Measurements from ENCODE around the gene MACROD2.

Gene MACROD2

GRCh38 chr20:14729390-14729789, 734.1 kb downstream of the MACROD2 start:
- no peaks in the 10 kb centered on the region for H3K36me3 ChIP-seq (replicated peaks)

GRCh38 chr20:14732343-14732742, 737.0 kb downstream of the MACROD2 start:
- Histone ChIP-seq H3K36me3 (replicated peaks) (no peaks in the 10 kb centered on the region), H3K4me3 (no peak overlapping the region), H3K4me1 (no peaks in the 10 kb centered on the region), H3K9me3 (no peaks in the 10 kb centered on the region), H3K27me3 (ENCODE audit: low read depth) (no peaks in the 10 kb centered on the region)
- DNase-seq (ENCODE audit: low spot score in 2 of 2), result no peak
- in situ Hi-C loops (cut with MboI; ENCODE audit: low sequenced_read_pairs), result no loop called here

More at GRCh38 chr20:14729390-14729789, 734.1 kb downstream of the MACROD2 start:
- no peaks in the 10 kb centered on the region for H3K27me3 ChIP-seq (ENCODE audit: low read depth)
- DNase-seq (ENCODE audit: low spot score in 2 of 2), result no peak
- H3K4me3 ChIP-seq, result no peak overlapping the region
- in situ Hi-C loops (cut with MboI; ENCODE audit: low sequenced_read_pairs), result no loop called here
- no peaks in the 10 kb centered on the region for H3K4me1 ChIP-seq
- no peaks in the 10 kb centered on the region for H3K9me3 ChIP-seq

- H3K27me3 ChIP-seq (ENCODE audit: low read depth), result no peaks in the 10 kb centered on the region
- in situ Hi-C loops (cut with MboI; ENCODE audit: low sequenced_read_pairs), result no loop called here
- H3K36me3 ChIP-seq (replicated peaks), result no peaks in the 10 kb centered on the region
- H3K4me3 ChIP-seq, result no peak overlapping the region
- H3K9me3 ChIP-seq, result no peaks in the 10 kb centered on the region
- DNase-seq (ENCODE audit: low spot score in 2 of 2), result no peak
- H3K4me1 ChIP-seq, result no peaks in the 10 kb centered on the region
These were observed 737.7 kb downstream of the MACROD2 start for GRCh38 chr20:14732996-14733395.

- Histone ChIP-seq H3K4me3 (no peak overlapping the region), H3K4me1 (no peaks in the 10 kb centered on the region), H3K27me3 (ENCODE audit: low read depth) (no peaks in the 10 kb centered on the region), H3K9me3 (no peaks in the 10 kb centered on the region), H3K36me3 (replicated peaks) (no peaks in the 10 kb centered on the region)
- no peak for DNase-seq (ENCODE audit: low spot score in 2 of 2)
- in situ Hi-C loops (cut with MboI; ENCODE audit: low sequenced_read_pairs), result no loop called here
These were observed 745.1 kb downstream of the MACROD2 start for GRCh38 chr20:14740380-14740779.

- Histone ChIP-seq H3K9me3 (no peaks in the 10 kb centered on the region), H3K27me3 (ENCODE audit: low read depth) (no peaks in the 10 kb centered on the region), H3K4me1 (no peaks in the 10 kb centered on the region), H3K36me3 (replicated peaks) (no peaks in the 10 kb centered on the region), H3K4me3 (no peak overlapping the region)
- DNase-seq (ENCODE audit: low spot score in 2 of 2), result no peak
- in situ Hi-C loops (cut with MboI; ENCODE audit: low sequenced_read_pairs), result no loop called here
These were observed 746.3 kb downstream of the MACROD2 start for GRCh38 chr20:14741616-14742015.

GRCh38 chr20:14744723-14745122, 749.4 kb downstream of the MACROD2 start:
- in situ Hi-C loops (cut with MboI; ENCODE audit: low sequenced_read_pairs), result no loop called here
- DNase-seq (ENCODE audit: low spot score in 2 of 2), result no peak
- H3K36me3 ChIP-seq (replicated peaks), result no peaks in the 10 kb centered on the region
- H3K4me1 ChIP-seq, result no peaks in the 10 kb centered on the region
- no peaks in the 10 kb centered on the region for H3K27me3 ChIP-seq (ENCODE audit: low read depth)
- no peak overlapping the region for H3K4me3 ChIP-seq
- H3K9me3 ChIP-seq, result no peaks in the 10 kb centered on the region

- Histone ChIP-seq H3K27me3 (ENCODE audit: low read depth) (no peaks in the 10 kb centered on the region), H3K36me3 (replicated peaks) (no peaks in the 10 kb centered on the region), H3K4me1 (no peaks in the 10 kb centered on the region), H3K9me3 (no peaks in the 10 kb centered on the region), H3K4me3 (no peak overlapping the region)
- in situ Hi-C loops (cut with MboI; ENCODE audit: low sequenced_read_pairs), result no loop called here
- no peak for DNase-seq (ENCODE audit: low spot score in 2 of 2)
These were observed 750.5 kb downstream of the MACROD2 start for GRCh38 chr20:14745830-14746229.

GRCh38 chr20:14751191-14751590, 755.9 kb downstream of the MACROD2 start:
- in situ Hi-C loops (cut with MboI; ENCODE audit: low sequenced_read_pairs), result no loop called here
- Histone ChIP-seq H3K4me3 (no peak overlapping the region), H3K36me3 (replicated peaks) (no peaks in the 10 kb centered on the region), H3K27me3 (ENCODE audit: low read depth) (no peaks in the 10 kb centered on the region), H3K9me3 (no peaks in the 10 kb centered on the region), H3K4me1 (no peaks in the 10 kb centered on the region)
- DNase-seq (ENCODE audit: low spot score in 2 of 2), result no peak

- Histone ChIP-seq H3K27me3 (ENCODE audit: low read depth) (no peaks in the 10 kb centered on the region), H3K36me3 (replicated peaks) (no peaks in the 10 kb centered on the region), H3K4me3 (no peak overlapping the region), H3K4me1 (no peaks in the 10 kb centered on the region), H3K9me3 (no peaks in the 10 kb centered on the region)
- DNase-seq (ENCODE audit: low spot score in 2 of 2), result no peak
- in situ Hi-C loops (cut with MboI; ENCODE audit: low sequenced_read_pairs), result no loop called here
These were observed 762.4 kb downstream of the MACROD2 start for GRCh38 chr20:14757728-14758127.

GRCh38 chr20:14758356-14758755, 763.0 kb downstream of the MACROD2 start:
- no peaks in the 10 kb centered on the region for H3K9me3 ChIP-seq
- DNase-seq (ENCODE audit: low spot score in 2 of 2), result no peak
- in situ Hi-C loops (cut with MboI; ENCODE audit: low sequenced_read_pairs), result no loop called here
- H3K4me1 ChIP-seq, result no peaks in the 10 kb centered on the region
- no peaks in the 10 kb centered on the region for H3K36me3 ChIP-seq (replicated peaks)
- no peaks in the 10 kb centered on the region for H3K27me3 ChIP-seq (ENCODE audit: low read depth)
- H3K4me3 ChIP-seq, result no peak overlapping the region

- no peak for DNase-seq (ENCODE audit: low spot score in 2 of 2)
- H3K4me1 ChIP-seq, result no peaks in the 10 kb centered on the region
- no peaks in the 10 kb centered on the region for H3K9me3 ChIP-seq
- H3K36me3 ChIP-seq (replicated peaks), result no peaks in the 10 kb centered on the region
- no peaks in the 10 kb centered on the region for H3K27me3 ChIP-seq (ENCODE audit: low read depth)
- no peak overlapping the region for H3K4me3 ChIP-seq
- in situ Hi-C loops (cut with MboI; ENCODE audit: low sequenced_read_pairs), result no loop called here
These were observed 764.7 kb downstream of the MACROD2 start for GRCh38 chr20:14759979-14760378.

- DNase-seq (ENCODE audit: low spot score in 2 of 2), result no peak
These were observed 766.6 kb downstream of the MACROD2 start for GRCh38 chr20:14761903-14762302.

GRCh38 chr20:14764511-14765369, 769.4 kb downstream of the MACROD2 start:
- DNase-seq (ENCODE audit: low spot score in 2 of 2), result no peak
- in situ Hi-C loops (cut with MboI; ENCODE audit: low sequenced_read_pairs), result no loop called here
- Histone ChIP-seq H3K4me3 (no peak overlapping the region), H3K27me3 (ENCODE audit: low read depth) (no peaks in the 10 kb centered on the region), H3K36me3 (replicated peaks) (no peaks in the 10 kb centered on the region), H3K4me1 (no peaks in the 10 kb centered on the region), H3K9me3 (no peaks in the 10 kb centered on the region)

More at GRCh38 chr20:14761903-14762302, 766.6 kb downstream of the MACROD2 start:
- no peaks in the 10 kb centered on the region for H3K27me3 ChIP-seq (ENCODE audit: low read depth)
- no peaks in the 10 kb centered on the region for H3K9me3 ChIP-seq
- no peaks in the 10 kb centered on the region for H3K4me1 ChIP-seq
- H3K4me3 ChIP-seq, result no peak overlapping the region
- in situ Hi-C loops (cut with MboI; ENCODE audit: low sequenced_read_pairs), result no loop called here
- no peaks in the 10 kb centered on the region for H3K36me3 ChIP-seq (replicated peaks)

- DNase-seq (ENCODE audit: low spot score in 2 of 2), result no peak
- H3K4me3 ChIP-seq, result no peak overlapping the region
- in situ Hi-C loops (cut with MboI; ENCODE audit: low sequenced_read_pairs), result no loop called here
- H3K9me3 ChIP-seq, result no peaks in the 10 kb centered on the region
- H3K36me3 ChIP-seq (replicated peaks), result no peaks in the 10 kb centered on the region
- H3K27me3 ChIP-seq (ENCODE audit: low read depth), result no peaks in the 10 kb centered on the region
- no peaks in the 10 kb centered on the region for H3K4me1 ChIP-seq
These were observed 770.0 kb downstream of the MACROD2 start for GRCh38 chr20:14765370-14765701.

GRCh38 chr20:14773486-14773885, 778.2 kb downstream of the MACROD2 start:
- no peak overlapping the region for H3K4me3 ChIP-seq

More at GRCh38 chr20:14773486-14773885, 778.2 kb downstream of the MACROD2 start:
- no peaks in the 10 kb centered on the region for H3K36me3 ChIP-seq (replicated peaks)
- DNase-seq (ENCODE audit: low spot score in 2 of 2), result no peak
- in situ Hi-C loops (cut with MboI; ENCODE audit: low sequenced_read_pairs), result no loop called here
- no peaks in the 10 kb centered on the region for H3K27me3 ChIP-seq (ENCODE audit: low read depth)
- H3K9me3 ChIP-seq, result no peaks in the 10 kb centered on the region
- H3K4me1 ChIP-seq, result no peaks in the 10 kb centered on the region

All from HAP-1 (cell line).